Sigmoid colon (tissue), 4 donors: Measurements from ENCODE around the gene GAA.

ENCODE experiments used
- POLR2AphosphoS5 ChIP-seq, 4 donors: sonication (generic); formaldehyde crosslinking; IDR thresholded peaks; one replicate each; pipeline ENCODE4 v1.6.1; 2017; ENCODE audit warnings: antibody characterized with exemption in 4 of 4
- TF ChIP-seq, protein P1 (sequence below), 4 experiments: fragments of 450-650 bp in 3 of 4; fragments of 200-600 bp in 1 of 4; IDR thresholded peaks; one replicate each; pipeline ENCODE4 v1.5.1; 2016 to 2019; ENCODE audit warnings: antibody characterized with exemption in 4 of 4, mild to moderate bottlenecking in 3 of 4, moderate library complexity in 2 of 4

- no peak for TF ChIP-seq POLR2AphosphoS5 (IDR thresholded peaks at IDR 0.05)
- TF ChIP-seq, protein P1, sequence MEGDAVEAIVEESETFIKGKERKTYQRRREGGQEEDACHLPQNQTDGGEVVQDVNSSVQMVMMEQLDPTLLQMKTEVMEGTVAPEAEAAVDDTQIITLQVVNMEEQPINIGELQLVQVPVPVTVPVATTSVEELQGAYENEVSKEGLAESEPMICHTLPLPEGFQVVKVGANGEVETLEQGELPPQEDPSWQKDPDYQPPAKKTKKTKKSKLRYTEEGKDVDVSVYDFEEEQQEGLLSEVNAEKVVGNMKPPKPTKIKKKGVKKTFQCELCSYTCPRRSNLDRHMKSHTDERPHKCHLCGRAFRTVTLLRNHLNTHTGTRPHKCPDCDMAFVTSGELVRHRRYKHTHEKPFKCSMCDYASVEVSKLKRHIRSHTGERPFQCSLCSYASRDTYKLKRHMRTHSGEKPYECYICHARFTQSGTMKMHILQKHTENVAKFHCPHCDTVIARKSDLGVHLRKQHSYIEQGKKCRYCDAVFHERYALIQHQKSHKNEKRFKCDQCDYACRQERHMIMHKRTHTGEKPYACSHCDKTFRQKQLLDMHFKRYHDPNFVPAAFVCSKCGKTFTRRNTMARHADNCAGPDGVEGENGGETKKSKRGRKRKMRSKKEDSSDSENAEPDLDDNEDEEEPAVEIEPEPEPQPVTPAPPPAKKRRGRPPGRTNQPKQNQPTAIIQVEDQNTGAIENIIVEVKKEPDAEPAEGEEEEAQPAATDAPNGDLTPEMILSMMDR (IDR thresholded peaks at IDR 0.05) = no peak
Observed at GRCh38 chr17:80122026-80122575, 20.7 kb downstream of the GAA start.
